Testis (tissue), 2 donors: Measurements from ENCODE around the gene SCYGR2.

ENCODE experiments used
- POLR2A ChIP-seq: fragments of 450-650 bp; IDR thresholded peaks from one replicate; pipeline ENCODE4 v1.6.1; 2017; ENCODE audit warnings: antibody characterized with exemption, mild to moderate bottlenecking, moderate library complexity
- TF ChIP-seq, protein P1 (sequence below), 3 experiments: fragments of 450-650 bp in 2 of 3; fragments of 200-600 bp in 1 of 3; sonication (generic) in 1 of 3; IDR thresholded peaks; one replicate each; pipeline ENCODE4 v1.5.1; 2016 to 2019; ENCODE audit warnings: antibody characterized with exemption in 3 of 3, mild to moderate bottlenecking in 2 of 3, moderate library complexity in 1 of 3

DNA sequence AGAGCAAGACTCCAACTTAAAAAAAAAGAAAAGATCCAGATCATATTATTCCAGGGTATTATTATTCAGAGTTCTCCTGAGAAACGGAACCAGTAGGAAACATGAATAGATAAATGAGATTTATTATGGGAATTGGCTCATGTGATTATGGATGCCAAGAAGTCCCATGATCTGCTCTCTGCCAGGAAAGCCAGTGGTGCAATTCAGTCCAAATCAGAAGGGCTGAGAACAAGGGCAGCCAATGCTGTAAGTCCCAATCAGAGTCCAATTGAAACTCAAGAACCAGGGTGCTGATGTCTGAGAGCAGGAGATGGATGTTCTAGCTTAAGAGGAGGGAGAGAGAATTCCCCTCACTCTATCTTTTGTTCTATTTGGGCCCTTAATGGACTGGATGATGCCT lies 7.8 kb downstream of the SCYGR2 start:
- TF ChIP-seq, protein P1, sequence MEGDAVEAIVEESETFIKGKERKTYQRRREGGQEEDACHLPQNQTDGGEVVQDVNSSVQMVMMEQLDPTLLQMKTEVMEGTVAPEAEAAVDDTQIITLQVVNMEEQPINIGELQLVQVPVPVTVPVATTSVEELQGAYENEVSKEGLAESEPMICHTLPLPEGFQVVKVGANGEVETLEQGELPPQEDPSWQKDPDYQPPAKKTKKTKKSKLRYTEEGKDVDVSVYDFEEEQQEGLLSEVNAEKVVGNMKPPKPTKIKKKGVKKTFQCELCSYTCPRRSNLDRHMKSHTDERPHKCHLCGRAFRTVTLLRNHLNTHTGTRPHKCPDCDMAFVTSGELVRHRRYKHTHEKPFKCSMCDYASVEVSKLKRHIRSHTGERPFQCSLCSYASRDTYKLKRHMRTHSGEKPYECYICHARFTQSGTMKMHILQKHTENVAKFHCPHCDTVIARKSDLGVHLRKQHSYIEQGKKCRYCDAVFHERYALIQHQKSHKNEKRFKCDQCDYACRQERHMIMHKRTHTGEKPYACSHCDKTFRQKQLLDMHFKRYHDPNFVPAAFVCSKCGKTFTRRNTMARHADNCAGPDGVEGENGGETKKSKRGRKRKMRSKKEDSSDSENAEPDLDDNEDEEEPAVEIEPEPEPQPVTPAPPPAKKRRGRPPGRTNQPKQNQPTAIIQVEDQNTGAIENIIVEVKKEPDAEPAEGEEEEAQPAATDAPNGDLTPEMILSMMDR (IDR thresholded peaks at IDR 0.05) = no peak
- TF ChIP-seq POLR2A = no peak
